Right ventricle myocardium superior (tissue), 1 donor: ENCODE measurements around the gene SF3B1. TPM values are rescaled to one million over a fixed set of nuclear protein-coding genes. Genes with fewer than 3 reads are reported as not detected.
"Not testable (repeated sequence)": the region's sequence is repeated elsewhere in the genome, so short reads cannot be mapped to it uniquely, and the experiment has no call there.

Experiments used
- ATAC-seq: fragments of 200-7000 bp; cut with Tn5 transposase; one replicate; pipeline ENCODE4 v1.9.1; 2020; ENCODE audit warnings: mild to moderate bottlenecking; ENCODE audit not compliant: poor library complexity
- DNase-seq: peaks from one replicate; pipeline ENCODE4 v3.0.0-alpha.2; 2020
- intact Hi-C: fragments of 100-400 bp; cut with DNase I; formaldehyde crosslinking; loops from one replicate; pipeline ENCODE4 v1.11.2; 2022
- total RNA-seq: library from RNA; stranded (reverse); fragmentation: NEBNext Ultra II Directional; extraction: Animal tissue kit (Norgen Biotek cat#: 25700); gene quantifications from one replicate; pipeline ENCODE4 v1.2.1, GENCODE V29; 2021
- donor health status: DM: no; HTN: yes; CAD: no; lungs with severe emphysema.

SF3B1 gene
- total RNA-seq, 1 donor from 2014 or later, result 117 TPM

- no peak for DNase-seq
- intact Hi-C loops, result no loop called here
- no peak for ATAC-seq
These were observed 75.9 kb downstream of the SF3B1 start for GRCh38 chr2:197358931-197359330.

- intact Hi-C loops, result no loop called here
- DNase-seq, result no peak
- ATAC-seq, result no peak
These were observed 76.8 kb downstream of the SF3B1 start for GRCh38 chr2:197357986-197358385.

- intact Hi-C loops, result no loop called here
- DNase-seq, result no peak
- ATAC-seq, result no peak
These were observed 78.7 kb downstream of the SF3B1 start for GRCh38 chr2:197356136-197356535.

GRCh38 chr2:197354169-197354558, 80.7 kb downstream of the SF3B1 start:
- ATAC-seq, result no peak
- no peak for DNase-seq
- intact Hi-C loops, result no loop called here

GRCh38 chr2:197353393-197354168, 81.2 kb downstream of the SF3B1 start:
- ATAC-seq (no peak), DNase-seq (no peak)
- intact Hi-C loops, result no loop called here

GRCh38 chr2:197349699-197350098, 85.1 kb downstream of the SF3B1 start:
- intact Hi-C loops, result no loop called here
- DNase-seq (no peak), ATAC-seq (no peak)

GRCh38 chr2:197348721-197349360, 86.0 kb downstream of the SF3B1 start:
- intact Hi-C loops, result no loop called here
- no peak for DNase-seq
- ATAC-seq, result no peak

- ATAC-seq, result no peak
- no peak for DNase-seq
- intact Hi-C loops, result no loop called here
These were observed 88.9 kb downstream of the SF3B1 start for GRCh38 chr2:197345846-197346370.

GRCh38 chr2:197343968-197344367, 90.9 kb downstream of the SF3B1 start:
- DNase-seq, ATAC-seq, intact Hi-C loops: not testable (repeated sequence)

GRCh38 chr2:197340591-197340990, 94.2 kb downstream of the SF3B1 start:
- ATAC-seq (no peak), DNase-seq (no peak)
- intact Hi-C loops, result no loop called here

Other genes with a start within 250 kb of the SF3B1 start
- gene ANKRD44, start 124.2 kb downstream of the SF3B1 start, total RNA-seq, result 7.4 TPM
- 20.6 TPM for gene COQ10B, start 18.5 kb upstream of the SF3B1 start, total RNA-seq
- gene HSPD1, start 64.8 kb upstream of the SF3B1 start, total RNA-seq, result 131 TPM
- 107 TPM for gene HSPE1, start 65.4 kb upstream of the SF3B1 start, total RNA-seq
- gene MOB4, start 81.0 kb upstream of the SF3B1 start, total RNA-seq, result 27.6 TPM
- 4.4 TPM for gene RFTN2, start 240.6 kb upstream of the SF3B1 start, total RNA-seq